ENCODE results near the gene HCAR2. TPM values are rescaled to one million over a fixed set of nuclear protein-coding genes. Genes with fewer than 3 reads are reported as not detected.

HCAR2 gene
- total RNA-seq, 4 donors from 2014 or later = 18.3 to 47.2 (median 22.1) TPM

GRCh38 chr12:122730215-122731014 lies 27.3 kb upstream of the HCAR2 start, which contains the start of gene HCAR1:
HCAR1 (minus strand) TSS chr12:122730844; CDS start chr12:122730339, 505 bp downstream.
- H3K4me3 ChIP-seq (ENCODE audit: low read depth, poor library complexity, severe bottlenecking) = no peak within 1 kb of the TSS
- WGBS, 2 donors = 71 to 75% methylated on average over 32 of the region's 32 CpGs
- no peak for DNase-seq (ENCODE audit: low spot score in 2 of 2)
- TF ChIP-seq POLR2A (IDR thresholded peaks at IDR 0.05) (no peak), CTCF (IDR thresholded peaks at IDR 0.05) (no peak)
- intact Hi-C loops (cut with DNase I; ENCODE audit: low total_unique reads) = no loop called here

- WGBS, 2 donors = 86 to 92% methylated on average over 26 to 27 of the region's 27 CpGs
- H3K4me3 ChIP-seq (ENCODE audit: low read depth, poor library complexity, severe bottlenecking) = no peak overlapping the region
- no peak for TF ChIP-seq POLR2A (IDR thresholded peaks at IDR 0.05)
- no peak for TF ChIP-seq CTCF (IDR thresholded peaks at IDR 0.05)
- no peak for DNase-seq (ENCODE audit: low spot score in 2 of 2)
- intact Hi-C loops (cut with DNase I; ENCODE audit: low total_unique reads) = no loop called here
Measured at GRCh38 chr12:122729583-122730214, 26.5 kb upstream of the HCAR2 start.

- intact Hi-C loops (cut with DNase I; ENCODE audit: low total_unique reads) = no loop called here
- no peak overlapping the region for H3K4me3 ChIP-seq (ENCODE audit: low read depth, poor library complexity, severe bottlenecking)
- 38 to 42% methylated on average over 5 of the region's 5 CpGs for WGBS, 2 donors
- TF ChIP-seq CTCF (IDR thresholded peaks at IDR 0.05) (no peak), POLR2A (IDR thresholded peaks at IDR 0.05) (no peak)
- DNase-seq (ENCODE audit: low spot score in 2 of 2) = no peak
Measured at GRCh38 chr12:122726080-122726558, 23.0 kb upstream of the HCAR2 start.

DNA sequence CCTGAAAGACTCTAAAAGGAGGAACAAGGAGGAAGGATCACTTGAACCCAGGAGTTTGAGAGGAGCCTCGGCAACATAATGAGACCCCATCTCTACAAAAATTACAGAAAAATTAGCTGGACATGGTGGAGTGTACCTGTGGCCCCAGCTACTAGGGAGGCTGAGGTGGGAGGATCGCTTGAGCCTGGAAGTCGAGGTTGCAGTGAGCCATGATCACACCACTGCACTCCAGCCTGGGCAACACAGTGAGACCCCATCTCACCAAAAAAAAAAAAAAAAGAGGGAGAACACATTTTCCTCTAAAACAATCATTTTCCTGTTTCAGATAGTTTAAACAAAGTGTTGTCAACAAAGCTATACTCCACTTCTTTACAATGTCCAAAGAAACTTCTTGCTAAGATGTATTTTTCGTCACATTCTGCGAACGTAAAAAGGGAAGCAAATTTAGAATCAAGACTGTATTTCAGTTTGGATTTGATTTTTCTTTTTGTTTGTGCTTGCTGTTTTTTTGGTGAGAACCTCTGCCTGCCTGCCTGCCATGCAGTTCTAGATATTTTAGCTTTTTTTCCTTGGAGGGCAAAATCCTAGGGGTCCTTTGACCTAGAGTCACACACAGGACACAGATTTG lies 22.4 kb upstream of the HCAR2 start:
- intact Hi-C loops (cut with DNase I; ENCODE audit: low total_unique reads) = no loop called here
- DNase-seq (ENCODE audit: low spot score in 2 of 2) = no peak
- no peak for TF ChIP-seq POLR2A (IDR thresholded peaks at IDR 0.05)
- no peak for TF ChIP-seq CTCF (IDR thresholded peaks at IDR 0.05)
- WGBS, 2 donors = 67 to 76% methylated on average over 6 of the region's 6 CpGs
- H3K4me3 ChIP-seq (ENCODE audit: low read depth, poor library complexity, severe bottlenecking) = no peak overlapping the region

- no peak for DNase-seq (ENCODE audit: low spot score in 2 of 2)
- intact Hi-C loops (cut with DNase I; ENCODE audit: low total_unique reads) = no loop called here
- TF ChIP-seq POLR2A (IDR thresholded peaks at IDR 0.05) = no peak
- TF ChIP-seq CTCF (IDR thresholded peaks at IDR 0.05) = no peak
- WGBS, 2 donors = 80 to 85% methylated on average over 12 of the region's 12 CpGs
- no peak overlapping the region for H3K4me3 ChIP-seq (ENCODE audit: low read depth, poor library complexity, severe bottlenecking)
Measured at GRCh38 chr12:122724641-122725243, 21.6 kb upstream of the HCAR2 start.

All from lower leg skin (tissue), 4 donors.